B cell (primary cell): ENCODE results near the gene RNF220. TPM values are rescaled to one million over a fixed set of nuclear protein-coding genes. Genes with fewer than 3 reads are reported as not detected.

Source experiments
- ATAC-seq: fragments of 200-7000 bp; cut with Tn5 transposase; one replicate; pipeline ENCODE4 v1.10.0; 2021; ENCODE audit warnings: low read depth, mild to moderate bottlenecking, moderate number of reproducible peaks, moderate library complexity
- CTCF ChIA-PET: fragments of 350-600 bp; sonication (Branson Sonifier 250); formaldehyde crosslinking; loops from one replicate; lab custom pipeline; 2021; ENCODE audit warnings: antibody characterized with exemption, inconsistent platforms; lab: Charles Lee
- POLR2A ChIA-PET: fragments of 350-600 bp; sonication (Branson Sonifier 250); formaldehyde crosslinking; loops from one replicate; lab custom pipeline; 2021; ENCODE audit warnings: antibody characterized with exemption; lab: Charles Lee
- DNase-seq: peaks from one replicate; pipeline ENCODE4 v3.0.0; 2013
- H2AFZ ChIP-seq: 2 replicates; pipeline ENCODE4 v1.6.1; 2012; ENCODE audit warnings: mild to moderate bottlenecking, low read depth, low read length; ENCODE audit not compliant: insufficient read depth, poor library complexity, severe bottlenecking
- H3K27ac ChIP-seq, 2 donors: 1 replicate in 1 of 2; 2 replicates in 1 of 2; pipeline ENCODE4 v1.5.1; 2012 to 2013; ENCODE audit warnings: low read length in 2 of 2, mild to moderate bottlenecking in 2 of 2, moderate library complexity in 1 of 2
- H3K27me3 ChIP-seq, 4 experiments: fragments of 200-600 bp in 1 of 4; sonication (generic) in 1 of 4; replicated peaks in 1 of 4; 1 replicate in 2 of 4; 2 replicates in 2 of 4; pipeline versions ENCODE4 v1.6.1 to v1.7.0; 2013 to 2016; ENCODE audit warnings: low read length in 3 of 4, mild to moderate bottlenecking in 2 of 4, mixed read lengths in 1 of 4, moderate library complexity in 1 of 4; ENCODE audit not compliant: insufficient read depth in 4 of 4, control insufficient read depth in 3 of 4; ENCODE audit errors: control extremely low read depth in 1 of 4
- H3K36me3 ChIP-seq, 2 experiments: replicated peaks in 1 of 2; 1 replicate in 1 of 2; 2 replicates in 1 of 2; pipeline versions ENCODE4 v1.6.1 to v1.7.1; 2013; ENCODE audit warnings: low read length in 1 of 2; ENCODE audit not compliant: insufficient read depth in 2 of 2, control insufficient read depth in 1 of 2; ENCODE audit errors: control extremely low read depth in 1 of 2, extremely low read depth in 1 of 2
- H3K4me1 ChIP-seq, 2 donors: fragments of 200-600 bp in 1 of 2; sonication (generic) in 1 of 2; 1 replicate in 1 of 2; 2 replicates in 1 of 2; pipeline versions ENCODE4 v1.5.1 to v1.6.1; 2013 to 2017; ENCODE audit warnings: low read length in 2 of 2; ENCODE audit not compliant: control insufficient read depth in 2 of 2, insufficient read depth in 2 of 2
- H3K4me2 ChIP-seq: replicated peaks from 2 replicates; pipeline ENCODE3; 2012; ENCODE audit warnings: mild to moderate bottlenecking, low read depth, low read length; ENCODE audit not compliant: poor library complexity, severe bottlenecking
- H3K4me3 ChIP-seq, 5 experiments: fragments of 200-600 bp in 1 of 5; sonication (generic) in 1 of 5; 1 replicate in 3 of 5; 2 replicates in 2 of 5; pipeline versions ENCODE4 v1.5.1 to v1.7.0; 2011 to 2016; ENCODE audit warnings: low read length in 4 of 5, mild to moderate bottlenecking in 4 of 5, low read depth in 2 of 5, control low read depth in 1 of 5, moderate library complexity in 1 of 5; ENCODE audit not compliant: insufficient read depth in 1 of 5; ENCODE audit errors: control extremely low read depth in 1 of 5, extremely low read depth in 1 of 5
- H3K79me2 ChIP-seq: fragments of 200-600 bp; sonication (generic); one replicate; pipeline ENCODE4 v1.6.0; 2016; ENCODE audit warnings: low read length; ENCODE audit not compliant: control insufficient read depth, insufficient read depth
- H3K9ac ChIP-seq: fragments of 200-600 bp; sonication (generic); 2 replicates; pipeline ENCODE4 v1.6.1; 2017; ENCODE audit warnings: mild to moderate bottlenecking, low read length, moderate library complexity
- H3K9me3 ChIP-seq, 3 donors: one replicate each; pipeline versions ENCODE4 v1.6.1 to v1.7.1; 2013; ENCODE audit warnings: low read length in 2 of 3; ENCODE audit not compliant: control insufficient read depth in 2 of 3, insufficient read depth in 1 of 3; ENCODE audit errors: control extremely low read depth in 1 of 3
- H4K20me1 ChIP-seq: 2 replicates; pipeline ENCODE4 v1.6.0; 2012; ENCODE audit warnings: mild to moderate bottlenecking, low read length; ENCODE audit not compliant: insufficient read depth, control insufficient read depth, poor library complexity, severe bottlenecking
- H3K27ac Mint-ChIP-seq: one replicate; pipeline ENCODE4 v1.8.0; 2021; ENCODE audit warnings: mixed read lengths
- H3K27me3 Mint-ChIP-seq: one replicate; pipeline ENCODE4 v1.8.0; 2021; ENCODE audit warnings: mixed read lengths
- H3K4me1 Mint-ChIP-seq: one replicate; pipeline ENCODE4 v1.8.0; 2021; ENCODE audit warnings: mixed read lengths
- H3K4me3 Mint-ChIP-seq: one replicate; pipeline ENCODE4 v1.8.0; 2021; ENCODE audit warnings: mixed read lengths
- H3K9me3 Mint-ChIP-seq: one replicate; pipeline ENCODE4 v1.8.0; 2022; ENCODE audit warnings: mixed read lengths; ENCODE audit not compliant: insufficient read depth
- CTCF ChIP-seq: fragments of 200-600 bp; IDR thresholded peaks from one replicate; pipeline ENCODE4 v1.8.0; 2022; ENCODE audit warnings: antibody characterized with exemption, mild to moderate bottlenecking
- EZH2 ChIP-seq: IDR thresholded peaks from 2 replicates; pipeline ENCODE4 v1.6.1; 2012; ENCODE audit warnings: borderline replicate concordance, low read depth, mild to moderate bottlenecking, moderate library complexity, low read length; ENCODE audit not compliant: insufficient read depth, poor library complexity, severe bottlenecking
- WGBS: methylation state at CpG from one replicate; pipeline ENCODE4 v1.1.5; 2013; ENCODE audit warnings: missing lambda C conversion rate; ENCODE audit not compliant: insufficient coverage; 5-methylcytosine and 5-hydroxymethylcytosine counted together
- intact Hi-C: fragments of 100-400 bp; cut with micrococcal nuclease; formaldehyde crosslinking; loops from one replicate; pipeline ENCODE4 v1.10.0; 2022
- polyA plus RNA-seq: library from polyadenylated mRNA; depleted of rRNA; stranded (reverse); fragments of >200 nt; gene quantifications from 2 replicates; pipeline ENCODE4 v1.2.3, GENCODE V29; 2012
- total RNA-seq, 2 donors: library from RNA; stranded (reverse); fragments of 120-200 nt in 1 of 2; gene quantifications; 1 replicate in 1 of 2; 2 replicates in 1 of 2; pipeline versions ENCODE4 v1.2.3 to v1.2.4, GENCODE V29; 2013 to 2022

Gene RNF220
- total and polyA plus RNA-seq, 2 donors (not counting 1 experiment from before 2014, with no cell fraction given): 115 to 141 TPM

- H3K4me2 ChIP-seq: no peak overlapping the region
- ATAC-seq (no peak), DNase-seq (no peak)
- H3K4me1 Mint-ChIP-seq: peaks cover 12% of the 10 kb centered on the region
- H2AFZ ChIP-seq: no peak overlapping the region
- no peaks in the 10 kb centered on the region for H4K20me1 ChIP-seq
- H3K27me3 Mint-ChIP-seq: no peaks in the 10 kb centered on the region
- no peaks in the 10 kb centered on the region for H3K79me2 ChIP-seq
- 98% methylated on average over 9 of the region's 14 CpGs for WGBS
- intact Hi-C loops: no loop called here
- no peaks in the 10 kb centered on the region for H3K27me3 ChIP-seq
- no peaks in the 10 kb centered on the region for H3K36me3 ChIP-seq
- TF ChIP-seq EZH2 (no peak), CTCF (no peak)
- ChIA-PET CTCF (interaction anchor here (1.4 to 1.7 kb wide), 2 partner anchors 30 to 31 kb away, joined by 3 to 4 read pairs; no protein-coding TSS in a partner anchor), POLR2A (no interaction called here)
- H3K4me1 ChIP-seq: peaks cover 6 to 7% of the 10 kb centered on the region in 2 donors
- no peak overlapping the region for H3K9ac ChIP-seq
- no peak overlapping the region for H3K27ac Mint-ChIP-seq
- H3K27ac ChIP-seq: no peak overlapping the region
- H3K9me3 ChIP-seq: no peaks in the 10 kb centered on the region
- no peaks in the 10 kb centered on the region for H3K9me3 Mint-ChIP-seq
- H3K4me3 Mint-ChIP-seq: no peak overlapping the region
- H3K4me3 ChIP-seq: no peak overlapping the region
Observed at GRCh38 chr1:44681905-44682882, 277.1 kb downstream of the RNF220 start.

- no peak for ATAC-seq
- Histone ChIP-seq H3K4me2 (no peak overlapping the region), H3K27ac (no peak overlapping the region), H3K9ac (no peak overlapping the region), H3K4me3 (no peak overlapping the region), H4K20me1 (no peaks in the 10 kb centered on the region), H3K27me3 (no peaks in the 10 kb centered on the region), H3K9me3 (no peaks in the 10 kb centered on the region), H3K4me1 (peaks cover 6% of the 10 kb centered on the region in 2 donors), H2AFZ (no peak overlapping the region), H3K36me3 (no peaks in the 10 kb centered on the region), H3K79me2 (no peaks in the 10 kb centered on the region)
- H3K4me3 Mint-ChIP-seq: no peak overlapping the region
- no peak for TF ChIP-seq CTCF
- TF ChIP-seq EZH2: no peak
- 100% methylated on average over 3 of the region's 3 CpGs for WGBS
- ChIA-PET POLR2A (no interaction called here), CTCF (interaction anchor here (1.4 kb wide), 2 partner anchors 28 to 30 kb away, joined by 4 to 5 read pairs; no protein-coding TSS in a partner anchor)
- no peaks in the 10 kb centered on the region for H3K27me3 Mint-ChIP-seq
- DNase-seq: no peak
- no peak overlapping the region for H3K27ac Mint-ChIP-seq
- intact Hi-C loops: no loop called here
- H3K9me3 Mint-ChIP-seq: no peaks in the 10 kb centered on the region
- peaks cover 12% of the 10 kb centered on the region for H3K4me1 Mint-ChIP-seq
Observed at GRCh38 chr1:44682883-44683265, 277.8 kb downstream of the RNF220 start.
